Ovary (tissue), 9 donors: ENCODE results near the gene SESN3. TPM values are rescaled to one million over a fixed set of nuclear protein-coding genes. Genes with fewer than 3 reads are reported as not detected.

Experiments used
- DNase-seq, 5 donors: peaks; one replicate each; pipeline ENCODE4 v3.0.0-alpha.2; 2019 to 2020
- H3K27ac ChIP-seq, 2 donors: fragments of 200-600 bp; one replicate each; pipeline versions ENCODE4 v1.5.1 to v1.8.0; 2019 to 2022
- H3K27me3 ChIP-seq: fragments of 200-600 bp; one replicate; pipeline ENCODE4 v1.8.0; 2022
- H3K36me3 ChIP-seq: fragments of 200-600 bp; sonication (generic); one replicate; pipeline ENCODE4 v1.5.1; 2019
- H3K4me1 ChIP-seq: one replicate; pipeline ENCODE4 v1.8.1; 2013; ENCODE audit warnings: mild to moderate bottlenecking, moderate library complexity; ENCODE audit not compliant: insufficient read depth
- H3K4me3 ChIP-seq: fragments of 200-600 bp; sonication (generic); one replicate; pipeline ENCODE4 v1.5.1; 2017
- H3K9me3 ChIP-seq, 2 donors: fragments of 200-600 bp in 1 of 2; sonication (generic) in 1 of 2; one replicate each; pipeline versions ENCODE4 v1.5.1 to v1.8.1; 2013 to 2019; ENCODE audit warnings: mild to moderate bottlenecking in 1 of 2, moderate library complexity in 1 of 2
- CTCF ChIP-seq, 3 donors: fragments of 450-650 bp in 2 of 3; fragments of 200-600 bp in 1 of 3; IDR thresholded peaks; one replicate each; pipeline versions ENCODE4 v1.5.1 to v1.8.0; 2016 to 2022; ENCODE audit warnings: antibody characterized with exemption in 3 of 3, mild to moderate bottlenecking in 1 of 3
- EP300 ChIP-seq: sonication (generic); formaldehyde crosslinking; IDR thresholded peaks from one replicate; pipeline ENCODE4 v1.6.1; 2017; ENCODE audit warnings: antibody characterized with exemption
- POLR2A ChIP-seq: fragments of 450-650 bp; IDR thresholded peaks from one replicate; pipeline ENCODE4 v1.6.1; 2017; ENCODE audit warnings: antibody characterized with exemption, mild to moderate bottlenecking, moderate library complexity
- WGBS, 3 donors: extraction: QIAGEN DNeasy Blood & Tissue Kit in 1 of 3; methylation state at CpG; one replicate each; pipeline versions ENCODE4 v1.1.5 to v1.1.7; 2013 to 2017; 5-methylcytosine and 5-hydroxymethylcytosine counted together
- intact Hi-C, 4 donors: fragments of 100-400 bp; cut with DNase I; formaldehyde crosslinking; loops; one replicate each; pipeline versions ENCODE4 v1.11.0 to v1.15.1; 2022 to 2023
- polyA plus RNA-seq, 2 donors: library from polyadenylated mRNA; stranded (reverse); fragments of 200-250 nt in 1 of 2; fragments of 350-450 nt in 1 of 2; fragmentation: Illumina TruSeq in 1 of 2; extraction: RNeasy Lipid Tissue Mini Kit (QIAGEN cat#74804) in 1 of 2; gene quantifications; one replicate each; pipeline ENCODE4 v1.2.3, GENCODE V29; 2013 to 2014
- total RNA-seq, 7 donors: library from RNA; depleted of rRNA in 2 of 7; stranded (reverse); fragments of >200 nt in 2 of 7; fragmentation: NEBNext Ultra II Directional in 3 of 7; extraction: Animal tissue kit (Norgen Biotek cat#: 25700) in 3 of 7; gene quantifications; one replicate each; pipeline versions ENCODE4 v1.1.0 to v1.2.4, GENCODE V29; 2016 to 2023
- donor health status: DM: no; HTN: no; CAD: no; lungs with moderate emphysema.
- donor health status: DM: no; HTN: no; CAD: no.
- donor health status: Bipolar disorder and iron deficiency.
- donor health status: DM: yes; HTN: yes; CAD: no.
- donor health status: DM: no; HTN: no; CAD: no.
- donor health status: DM: yes; HTN: yes; CAD: no.

Gene SESN3
- total and polyA plus RNA-seq, 9 donors, result 14.5 to 77.3 (median 43.0) TPM

- TF ChIP-seq POLR2A (peak; percentile 75), CTCF (IDR thresholded peaks at IDR 0.05) (peak; percentile 90 to 96 (median 93)), EP300 (no peak)
- peak overlapping the region; percentile 65 to 82 for H3K27ac ChIP-seq
- H3K4me3 ChIP-seq, result peak overlapping the region; percentile 67
- intact Hi-C loops, result loop anchor here (1.0 to 10.0 kb wide), 8 partner anchors 74 to 611 kb away; partner anchors contain the start of genes SESN3 (in 1 of the 4) and SRSF8 (in 1 of the 4)
- H3K27me3 ChIP-seq, result no peaks in the 10 kb centered on the region
- H3K9me3 ChIP-seq, result no peaks in the 10 kb centered on the region
- DNase-seq, result peak; percentile 92 to 95 (median 94)
- WGBS, 3 donors, result 1% methylated on average over 50 to 55 of the region's 55 CpGs
- H3K36me3 ChIP-seq, result no peaks in the 10 kb centered on the region
- H3K4me1 ChIP-seq, result peaks cover 6% of the 10 kb centered on the region
Observed at GRCh38 chr11:95150956-95151684, 79.9 kb downstream of the SESN3 start.

GRCh38 chr11:95149651-95150364, 81.2 kb downstream of the SESN3 start:
- Histone ChIP-seq H3K9me3 (no peaks in the 10 kb centered on the region), H3K4me3 (no peak overlapping the region), H3K27ac (no peak overlapping the region), H3K4me1 (peaks cover 6% of the 10 kb centered on the region), H3K27me3 (no peaks in the 10 kb centered on the region), H3K36me3 (no peaks in the 10 kb centered on the region)
- peak in 1 of 5 donors; percentile 27 for DNase-seq
- 65 to 72% (median 71%) methylated on average over 23 of the region's 23 CpGs for WGBS, 3 donors
- intact Hi-C loops, result loop anchor here (2.0 to 10.0 kb wide), 10 partner anchors 55 to 612 kb away; partner anchors contain the start of genes SRSF8 (in 2 of the 4), CWC15 (in 1 of the 4), KDM4D (in 1 of the 4) and SESN3 (in 1 of the 4)
- no peak for TF ChIP-seq CTCF (IDR thresholded peaks at IDR 0.05)
- no peak for TF ChIP-seq EP300
- no peak for TF ChIP-seq POLR2A

- 68 to 73% (median 71%) methylated on average over 2 of the region's 2 CpGs for WGBS, 3 donors
- H3K9me3 ChIP-seq, result no peaks in the 10 kb centered on the region
- intact Hi-C loops, result loop anchor here (10.0 kb wide), 4 partner anchors 54 to 174 kb away; partner anchors contain the start of genes CWC15 (in 1 of the 4), KDM4D (in 1 of the 4) and SRSF8 (in 1 of the 4)
- no peaks in the 10 kb centered on the region for H3K36me3 ChIP-seq
- H3K4me1 ChIP-seq, result peaks cover 6% of the 10 kb centered on the region
- no peak for DNase-seq
- no peaks in the 10 kb centered on the region for H3K27me3 ChIP-seq
- H3K4me3 ChIP-seq, result no peak overlapping the region
- TF ChIP-seq POLR2A, result no peak
- TF ChIP-seq EP300, result no peak
- no peak for TF ChIP-seq CTCF (IDR thresholded peaks at IDR 0.05)
- H3K27ac ChIP-seq, result no peak overlapping the region
Observed at GRCh38 chr11:95148938-95149337, 82.1 kb downstream of the SESN3 start.

- peaks cover 3% of the 10 kb centered on the region for H3K4me1 ChIP-seq
- intact Hi-C loops, result loop anchor here (10.0 kb wide), 4 partner anchors 54 to 174 kb away; partner anchors contain the start of genes CWC15 (in 1 of the 4), KDM4D (in 1 of the 4) and SRSF8 (in 1 of the 4)
- H3K27ac ChIP-seq, result no peak overlapping the region
- H3K27me3 ChIP-seq, result no peaks in the 10 kb centered on the region
- H3K9me3 ChIP-seq, result no peaks in the 10 kb centered on the region
- no peak for DNase-seq
- H3K4me3 ChIP-seq, result no peak overlapping the region
- no peak for TF ChIP-seq POLR2A
- H3K36me3 ChIP-seq, result no peaks in the 10 kb centered on the region
Observed at GRCh38 chr11:95148406-95148805, 82.6 kb downstream of the SESN3 start.
